ENCODE results near the gene CPED1.
"Not testable (repeated sequence)": the region's sequence is repeated elsewhere in the genome, so short reads cannot be mapped to it uniquely, and the experiment has no call there.

Gene CPED1

DNA sequence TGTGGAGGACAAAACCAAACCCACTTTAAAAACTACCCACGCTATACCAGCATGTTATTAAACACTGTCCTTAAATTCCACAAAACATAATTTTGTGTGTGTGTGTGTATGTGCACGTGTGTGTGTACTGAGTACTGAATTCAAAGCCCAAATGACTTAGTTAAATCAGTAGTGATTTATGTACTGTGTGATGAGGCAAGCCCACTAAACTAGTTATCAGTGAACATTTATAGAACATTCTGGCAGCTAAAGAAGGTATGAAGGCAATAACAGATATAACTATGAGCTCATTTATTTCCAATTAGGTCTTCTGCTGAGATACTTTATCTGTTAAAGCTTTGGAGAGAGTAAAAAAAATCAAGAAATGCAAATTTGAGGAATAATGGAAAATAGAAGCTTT lies 115.1 kb downstream of the CPED1 start:
- DNase-seq, result no peak

DNA sequence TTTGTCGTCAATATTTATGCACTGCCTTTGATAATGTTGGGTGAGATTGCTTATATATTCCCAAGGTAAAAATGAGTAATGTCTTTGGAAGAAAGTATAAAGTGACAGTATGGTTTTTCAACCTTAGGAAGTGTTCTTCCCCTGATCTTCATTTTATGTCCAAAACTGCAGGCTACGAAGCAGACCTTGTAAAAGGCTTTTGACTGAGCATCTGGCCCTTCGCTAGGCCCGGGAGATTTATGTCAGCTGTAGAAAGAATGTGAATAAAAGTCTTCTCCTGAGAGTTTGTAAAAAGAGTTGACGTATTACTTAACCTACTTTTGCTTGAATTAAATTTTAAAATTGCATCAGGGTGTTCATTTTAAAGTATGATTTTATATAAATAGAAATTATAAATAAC lies 116.8 kb downstream of the CPED1 start:
- DNase-seq, result no peak

DNA sequence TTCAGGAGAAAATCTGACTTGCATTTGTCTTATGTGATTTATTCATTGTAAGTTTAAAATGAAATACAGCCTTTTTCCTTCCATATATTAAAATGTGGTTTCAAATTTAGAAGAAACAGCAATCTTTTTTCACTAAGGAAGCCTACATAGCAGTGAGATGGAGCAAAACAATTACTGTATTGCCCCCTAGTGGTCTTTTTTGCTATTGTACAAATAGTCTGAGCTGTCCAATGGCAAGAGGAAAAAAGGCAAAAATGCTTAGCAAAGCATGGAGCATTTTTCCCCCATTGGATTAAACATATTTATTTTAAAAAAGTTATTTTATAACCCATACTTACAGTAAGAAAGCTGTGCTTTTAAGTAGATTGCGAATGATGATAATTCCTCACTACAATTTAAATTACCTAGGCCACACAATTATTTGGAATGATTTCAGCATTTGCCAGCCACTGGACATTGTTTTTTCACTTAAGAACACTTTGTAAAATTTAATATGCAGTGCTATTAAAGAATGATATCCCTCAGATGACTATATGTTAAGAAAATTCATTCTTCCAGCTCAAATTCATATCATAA lies 119.5 kb downstream of the CPED1 start:
- DNase-seq, result no peak

GRCh38 chr7:121109145-121109544 lies 120.6 kb downstream of the CPED1 start:
- DNase-seq, result no peak

DNA sequence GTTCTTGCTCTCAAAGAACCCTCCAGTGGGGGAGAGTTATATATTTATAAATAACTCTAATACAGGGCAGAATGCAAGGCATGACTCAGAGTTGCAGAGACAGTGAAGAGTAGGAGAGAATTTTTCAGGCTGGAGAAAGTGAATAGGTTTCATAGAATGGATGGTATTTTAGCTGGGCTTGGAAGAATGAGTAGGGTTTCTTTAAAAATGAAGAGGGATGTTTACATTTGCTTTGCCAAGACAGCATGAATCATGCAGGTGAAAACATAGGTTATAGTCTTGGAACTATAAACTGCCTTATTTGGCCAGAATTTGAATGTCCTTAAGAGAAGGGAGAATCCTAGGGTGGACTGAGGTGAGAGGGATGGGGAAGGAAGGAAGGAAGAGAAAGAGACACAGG lies 124.8 kb downstream of the CPED1 start:
- DNase-seq, result no peak

DNA sequence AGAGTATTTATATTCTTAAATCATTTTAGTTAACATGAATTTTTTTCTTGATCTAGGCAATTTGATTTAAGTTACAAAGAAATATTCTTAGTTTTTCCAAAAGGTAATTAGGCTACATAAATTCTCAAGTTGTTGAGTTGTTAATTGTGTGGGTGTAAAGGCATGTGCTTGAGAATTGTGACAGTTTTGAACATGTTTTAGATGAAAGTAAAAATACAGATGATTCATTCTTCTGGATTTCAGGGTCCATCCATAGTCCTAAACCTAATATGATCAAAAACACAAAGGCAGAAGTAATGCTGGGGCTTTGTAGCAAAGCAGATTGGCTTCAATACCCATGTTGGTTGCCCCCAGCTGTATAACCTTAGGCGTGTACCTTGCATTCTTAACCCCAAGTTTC lies 127.9 kb downstream of the CPED1 start:
- DNase-seq, result no peak

GRCh38 chr7:121119047-121119446 lies 130.5 kb downstream of the CPED1 start:
- no peak for DNase-seq

- no peak for DNase-seq
These were observed 134.5 kb downstream of the CPED1 start for GRCh38 chr7:121123032-121123431.

- DNase-seq, result not testable (repeated sequence)
These were observed 136.9 kb downstream of the CPED1 start for GRCh38 chr7:121125454-121125853.

- DNase-seq, result no peak
These were observed 137.7 kb downstream of the CPED1 start for GRCh38 chr7:121126201-121126600.

DNA sequence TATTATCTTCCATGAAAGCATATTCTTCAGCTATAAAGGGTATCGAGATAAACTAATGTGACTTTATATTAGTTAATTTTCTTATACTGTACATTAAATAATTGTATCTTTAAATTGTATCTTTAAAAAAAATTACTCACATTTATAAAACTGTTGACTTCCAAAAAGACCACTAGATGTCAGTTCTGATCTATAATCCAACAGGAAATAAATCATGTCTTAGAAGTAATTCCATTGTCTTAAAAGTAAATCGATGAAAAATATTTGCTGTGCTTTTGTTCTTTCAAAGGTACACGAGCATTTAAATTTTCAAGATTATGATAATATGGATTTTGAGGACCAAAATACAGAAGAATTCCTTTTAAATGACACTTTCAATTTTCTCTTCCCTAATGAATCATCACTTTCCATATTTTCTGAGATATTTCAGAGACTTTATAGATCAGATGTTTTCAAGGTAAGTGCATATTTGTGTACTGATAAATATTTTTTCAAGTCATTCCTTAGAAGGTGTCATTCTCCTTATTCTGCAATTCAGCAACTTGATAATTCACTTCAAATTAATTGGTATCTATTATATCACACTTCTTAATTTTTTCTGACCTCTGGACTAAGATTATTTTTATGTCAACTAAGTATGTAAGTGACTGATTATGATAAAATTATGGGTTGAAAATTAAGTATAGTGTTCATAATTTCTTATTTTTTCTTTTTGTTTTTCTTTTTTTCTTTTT lies 138.5 kb downstream of the CPED1 start:
- DNase-seq, result no peak

- no peak for DNase-seq
These were observed 144.4 kb downstream of the CPED1 start for GRCh38 chr7:121132940-121133339.

GRCh38 chr7:121133444-121133843 lies 144.9 kb downstream of the CPED1 start:
- DNase-seq, result no peak

GRCh38 chr7:121137580-121137979 lies 149.1 kb downstream of the CPED1 start:
- DNase-seq, result no peak

- DNase-seq, result no peak
These were observed 149.9 kb downstream of the CPED1 start for GRCh38 chr7:121138262-121138933.

GRCh38 chr7:121139427-121139826 lies 150.9 kb downstream of the CPED1 start:
- no peak for DNase-seq

DNA sequence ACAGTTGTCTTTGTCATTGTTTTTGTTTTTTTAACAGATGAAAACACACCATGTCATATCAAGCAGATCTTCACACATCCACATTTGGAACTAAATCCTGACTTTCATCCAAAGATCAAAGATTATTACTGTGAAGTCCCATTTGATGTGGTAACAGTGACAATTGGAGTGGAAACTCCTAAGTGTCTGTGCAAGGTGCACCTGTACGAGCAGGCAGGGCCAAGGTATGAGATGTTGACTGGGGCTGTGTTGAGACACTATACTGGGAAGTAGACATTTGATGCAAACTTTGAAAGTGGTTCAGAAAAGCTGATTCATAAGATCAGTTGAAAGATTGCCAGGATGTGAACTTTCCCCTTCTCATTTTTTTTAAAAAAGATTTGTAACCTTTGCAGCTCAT lies 152.3 kb downstream of the CPED1 start:
- no peak for DNase-seq

GRCh38 chr7:121151774-121152221 lies 163.3 kb downstream of the CPED1 start:
- DNase-seq, result no peak

DNA sequence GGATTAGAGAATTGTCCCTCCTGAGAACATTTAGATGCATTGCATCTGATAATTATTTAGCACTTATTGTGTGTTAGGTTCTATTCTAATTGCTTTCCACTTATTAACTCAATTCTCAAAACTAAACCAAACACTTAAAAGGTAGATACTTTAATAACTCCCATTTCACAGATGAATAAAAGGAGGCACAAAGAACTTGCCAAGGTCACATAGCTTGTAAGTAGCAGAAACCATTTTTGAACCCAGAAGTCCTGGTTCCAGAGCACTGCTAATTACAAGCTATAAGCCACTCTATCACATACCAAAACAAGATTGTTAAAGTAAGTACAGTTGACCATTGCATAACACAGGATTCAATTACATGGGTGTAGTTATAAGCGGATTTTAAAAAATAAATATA lies 164.9 kb downstream of the CPED1 start:
- no peak for DNase-seq

- no peak for DNase-seq
These were observed 165.5 kb downstream of the CPED1 start for GRCh38 chr7:121153995-121154394.

DNA sequence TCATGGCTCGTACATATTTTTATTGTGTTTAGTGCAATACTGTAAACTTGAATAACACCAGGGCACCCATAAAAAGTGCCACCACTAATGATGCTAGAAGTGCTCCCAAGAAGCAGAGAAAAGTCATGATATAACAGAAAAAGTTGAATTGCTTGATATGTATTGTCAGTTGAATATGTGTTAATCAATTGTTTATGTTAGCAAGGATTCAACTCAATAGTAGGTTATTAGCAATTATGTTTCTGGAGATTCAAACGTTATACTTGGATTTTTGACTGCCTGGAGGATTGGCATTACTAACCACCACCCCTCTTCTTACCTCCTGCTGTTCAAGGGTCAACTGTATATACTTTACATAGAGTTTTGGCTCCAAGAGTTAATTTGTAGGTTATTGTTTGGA lies 168.3 kb downstream of the CPED1 start:
- no peak for DNase-seq

DNA sequence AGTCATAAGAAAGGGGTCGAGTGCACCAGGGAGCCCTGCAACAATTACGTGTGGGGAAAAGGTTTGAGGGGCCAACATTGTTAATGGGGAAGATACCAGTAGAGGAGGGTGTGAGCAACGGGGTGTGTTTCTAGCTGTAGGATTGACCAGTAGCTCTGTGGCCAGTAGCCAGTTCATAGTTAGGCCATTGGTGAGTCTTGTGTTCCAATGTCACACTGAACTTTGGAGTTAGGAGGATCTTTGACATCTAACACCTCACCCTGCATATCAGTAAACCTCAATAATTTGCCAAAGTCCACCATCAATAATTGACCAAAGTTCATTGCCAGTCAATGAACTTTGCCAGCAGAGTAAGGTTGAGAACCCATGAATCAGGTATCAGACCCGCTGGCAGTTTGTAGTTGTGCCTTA lies 168.8 kb downstream of the CPED1 start:
- no peak for DNase-seq

- DNase-seq, result no peak
These were observed 169.5 kb downstream of the CPED1 start for GRCh38 chr7:121157885-121158590.

GRCh38 chr7:121158665-121159064 lies 170.2 kb downstream of the CPED1 start:
- no peak for DNase-seq
